Duodenal mucosa (tissue), 2 donors: ENCODE measurements around the gene IFNGR1.
A peak's percentile ranks its signal among the peaks of the same experiment; 100 is the strongest.

Experiments
- H3K27ac ChIP-seq: one replicate; pipeline ENCODE4 v1.7.0; 2013; ENCODE audit warnings: low read depth, low read length
- H3K27me3 ChIP-seq, 2 donors: one replicate each; pipeline ENCODE4 v1.7.0; 2013; ENCODE audit warnings: low read length in 2 of 2, control low read depth in 1 of 2; ENCODE audit not compliant: insufficient read depth in 2 of 2, control insufficient read depth in 1 of 2
- H3K36me3 ChIP-seq, 2 donors: one replicate each; pipeline ENCODE4 v1.7.0; 2013; ENCODE audit warnings: low read length in 2 of 2, control low read depth in 1 of 2; ENCODE audit not compliant: insufficient read depth in 2 of 2, control insufficient read depth in 1 of 2
- H3K4me1 ChIP-seq, 2 donors: one replicate each; pipeline ENCODE4 v1.7.0; 2013; ENCODE audit warnings: low read length in 2 of 2, control low read depth in 1 of 2; ENCODE audit not compliant: insufficient read depth in 2 of 2, control insufficient read depth in 1 of 2
- H3K4me3 ChIP-seq, 2 donors: one replicate each; pipeline ENCODE4 v1.7.0; 2013; ENCODE audit warnings: low read length in 2 of 2, low read depth in 1 of 2
- H3K9ac ChIP-seq, 2 donors: one replicate each; pipeline ENCODE4 v1.7.0; 2013; ENCODE audit warnings: low read length in 2 of 2, low read depth in 1 of 2
- H3K9me3 ChIP-seq, 2 donors: one replicate each; pipeline ENCODE4 v1.7.0; 2013; ENCODE audit warnings: low read length in 2 of 2, control low read depth in 1 of 2; ENCODE audit not compliant: control insufficient read depth in 1 of 2

IFNGR1 gene

DNA sequence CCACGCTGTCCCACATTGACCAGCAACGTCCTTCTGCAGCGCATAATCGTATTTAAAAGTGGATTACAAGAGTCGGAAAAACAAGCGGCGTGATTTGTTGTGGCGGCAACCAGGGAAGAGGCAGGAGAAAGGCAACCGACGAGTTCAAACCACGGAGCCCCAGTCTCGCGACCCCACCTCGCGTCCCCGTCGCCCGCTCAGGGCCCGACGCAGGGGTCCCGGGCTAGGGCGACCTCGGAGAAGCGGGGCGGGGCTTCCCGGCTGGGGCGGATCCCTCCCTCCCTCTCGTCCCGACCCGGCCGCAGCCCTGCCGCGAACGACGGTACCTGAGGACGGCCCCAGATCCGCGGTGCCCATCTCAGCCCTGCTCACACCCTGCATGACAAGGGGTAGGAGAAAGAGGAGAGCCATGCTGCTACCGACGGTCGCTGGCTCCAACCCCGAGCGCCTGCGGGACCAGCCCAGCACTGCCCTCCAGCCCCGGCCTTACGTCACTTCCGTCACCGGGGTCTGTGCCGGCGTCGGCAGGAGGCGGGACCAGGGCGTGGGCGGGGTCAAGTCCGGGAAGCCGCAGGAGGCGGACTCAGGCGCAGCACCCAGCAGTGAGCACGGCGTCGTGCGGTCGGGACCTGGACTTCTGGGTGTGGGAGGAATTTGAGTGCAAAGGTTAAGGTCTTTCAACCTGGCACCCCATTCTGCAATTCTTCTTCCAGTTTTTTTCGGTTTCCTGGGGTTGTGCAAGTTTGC is at the start of gene IFNGR1:
IFNGR1 (minus strand) TSS at position 469 of the 747 bp plus-strand sequence; CDS start at position 411, 58 bp downstream.
- Histone ChIP-seq H3K36me3 (no peaks in the 10 kb centered on the region), H3K27me3 (no peaks in the 10 kb centered on the region), H3K4me3 (peak within 1 kb of the TSS; percentile 88 to 93), H3K9me3 (no peaks in the 10 kb centered on the region), H3K9ac (peak within 1 kb of the TSS; percentile 97 to 99), H3K27ac (peak within 1 kb of the TSS; percentile 99), H3K4me1 (peaks cover 38 to 48% of the 10 kb centered on the region in 2 donors)

DNA sequence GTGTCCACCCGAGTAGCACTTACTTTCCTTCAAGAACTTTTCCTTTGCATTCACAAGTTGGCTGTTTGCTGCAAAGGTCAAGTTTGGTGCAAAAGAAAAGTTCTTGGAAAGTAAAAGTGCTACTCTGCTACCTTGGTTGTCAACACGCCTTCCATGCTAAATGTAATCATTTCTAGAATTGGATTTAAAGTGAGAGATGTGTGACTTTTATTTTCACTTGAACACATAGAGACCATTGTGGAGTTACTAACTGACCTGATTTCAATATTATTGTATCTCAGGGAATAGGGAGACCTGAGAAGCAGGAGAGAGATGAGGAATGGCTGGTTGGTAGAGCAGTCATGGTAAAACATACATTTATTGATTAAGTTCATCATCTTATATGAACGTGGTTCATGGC is 49.7 kb upstream of the IFNGR1 start:
- no peaks in the 10 kb centered on the region for H3K36me3 ChIP-seq
- H3K27ac ChIP-seq: no peak overlapping the region
- H3K4me3 ChIP-seq: no peak overlapping the region
- no peaks in the 10 kb centered on the region for H3K27me3 ChIP-seq
- H3K9me3 ChIP-seq: peaks cover 0 to 5% of the 10 kb centered on the region in 2 donors
- H3K9ac ChIP-seq: no peak overlapping the region
- peaks cover 4 to 17% of the 10 kb centered on the region in 2 donors for H3K4me1 ChIP-seq

DNA sequence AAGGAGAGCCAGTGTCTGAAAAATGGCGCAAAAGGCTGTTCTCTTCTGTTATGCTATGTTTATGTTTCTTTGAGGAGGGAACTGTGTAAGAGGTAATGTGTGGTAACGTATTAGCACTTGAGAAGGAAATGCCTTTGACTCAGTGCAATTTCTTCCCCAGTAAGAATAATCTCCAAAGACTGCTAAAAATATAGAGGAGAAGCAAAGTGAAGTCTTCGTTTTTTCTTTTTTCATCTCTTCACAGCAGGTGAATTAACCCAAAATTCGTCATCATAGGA is 47.1 kb upstream of the IFNGR1 start:
- H3K4me1 ChIP-seq: peaks cover 4 to 17% of the 10 kb centered on the region in 2 donors
- no peaks in the 10 kb centered on the region for H3K36me3 ChIP-seq
- H3K9ac ChIP-seq: no peak overlapping the region
- H3K9me3 ChIP-seq: peaks cover 0 to 5% of the 10 kb centered on the region in 2 donors
- no peak overlapping the region for H3K27ac ChIP-seq
- no peak overlapping the region for H3K4me3 ChIP-seq
- no peaks in the 10 kb centered on the region for H3K27me3 ChIP-seq

DNA sequence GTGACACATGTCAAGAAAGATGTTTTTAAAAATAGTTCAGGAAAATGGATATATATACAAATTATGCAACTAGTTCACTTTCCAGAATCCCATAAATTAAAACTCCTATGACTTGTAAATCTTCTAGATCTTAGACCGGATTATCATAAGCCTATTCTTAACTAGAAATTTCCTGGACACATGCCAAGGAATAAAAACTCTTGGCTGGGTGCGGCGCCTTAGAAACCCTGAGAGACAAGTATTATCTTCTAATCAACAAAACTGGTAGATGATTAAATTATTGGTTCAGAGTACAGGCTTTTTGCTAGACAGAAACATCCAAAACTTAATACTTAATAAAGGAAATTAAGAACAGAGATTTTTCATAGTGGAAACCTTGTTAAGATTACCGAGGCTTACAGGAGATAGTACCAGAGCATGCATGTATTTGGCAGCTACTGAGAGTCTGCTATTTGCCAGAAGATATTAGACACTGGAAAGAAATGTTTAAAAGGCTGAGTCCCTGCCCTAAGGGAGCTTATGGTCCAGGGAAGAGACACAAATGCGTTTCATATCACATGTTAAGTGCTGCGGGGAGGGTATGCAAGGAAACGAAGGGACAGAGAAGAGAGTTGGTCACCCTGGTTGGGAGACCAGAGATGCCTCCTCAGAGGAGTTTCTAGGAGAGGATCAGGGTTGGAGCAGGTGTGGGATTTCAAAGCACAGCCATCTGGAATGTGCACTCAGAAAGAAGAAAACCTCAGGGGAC is 46.5 kb upstream of the IFNGR1 start:
- Histone ChIP-seq H3K4me3 (no peak overlapping the region), H3K36me3 (no peaks in the 10 kb centered on the region), H3K27ac (no peak overlapping the region), H3K27me3 (no peaks in the 10 kb centered on the region), H3K4me1 (peaks cover 4 to 20% of the 10 kb centered on the region in 2 donors), H3K9ac (no peak overlapping the region), H3K9me3 (peaks cover 0 to 5% of the 10 kb centered on the region in 2 donors)

DNA sequence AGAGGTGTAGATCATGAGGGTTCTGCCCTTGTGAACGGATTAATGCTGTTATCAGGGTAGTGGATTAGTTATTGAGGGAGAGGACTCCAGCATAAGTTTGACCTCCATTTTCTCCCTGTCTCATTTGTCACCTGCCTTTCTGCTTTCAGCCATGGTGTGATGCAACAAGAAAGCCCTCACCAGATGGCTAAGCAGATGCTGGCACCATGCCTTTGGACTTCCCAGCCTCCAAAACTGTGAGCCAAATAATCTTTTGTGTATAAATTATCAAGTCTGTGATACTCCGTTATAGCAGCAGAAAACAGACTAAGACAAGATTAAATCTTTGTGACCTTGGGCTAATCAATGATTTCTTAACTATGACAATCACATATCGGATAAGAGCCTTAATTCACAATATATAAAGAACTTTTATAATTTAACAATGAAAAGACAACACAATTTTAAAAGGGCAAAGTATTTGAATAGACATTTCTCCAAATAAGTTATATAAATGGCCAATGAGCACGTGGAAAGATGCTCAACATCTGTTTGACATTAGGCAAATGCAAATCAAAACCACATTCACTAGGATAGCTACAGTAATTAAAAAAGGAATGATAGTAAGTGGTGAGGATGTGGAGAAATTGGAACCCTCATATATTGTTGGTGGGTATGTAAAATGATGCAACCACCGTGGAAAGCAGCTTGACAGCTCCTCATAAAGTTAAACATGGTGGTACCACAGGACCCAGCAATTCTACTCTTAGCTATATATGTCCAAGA is 45.3 kb upstream of the IFNGR1 start:
- Histone ChIP-seq H3K9ac (no peak overlapping the region), H3K36me3 (no peaks in the 10 kb centered on the region), H3K4me1 (peaks cover 4 to 20% of the 10 kb centered on the region in 2 donors), H3K9me3 (peaks cover 0 to 5% of the 10 kb centered on the region in 2 donors), H3K27ac (no peak overlapping the region), H3K27me3 (no peaks in the 10 kb centered on the region), H3K4me3 (no peak overlapping the region)

DNA sequence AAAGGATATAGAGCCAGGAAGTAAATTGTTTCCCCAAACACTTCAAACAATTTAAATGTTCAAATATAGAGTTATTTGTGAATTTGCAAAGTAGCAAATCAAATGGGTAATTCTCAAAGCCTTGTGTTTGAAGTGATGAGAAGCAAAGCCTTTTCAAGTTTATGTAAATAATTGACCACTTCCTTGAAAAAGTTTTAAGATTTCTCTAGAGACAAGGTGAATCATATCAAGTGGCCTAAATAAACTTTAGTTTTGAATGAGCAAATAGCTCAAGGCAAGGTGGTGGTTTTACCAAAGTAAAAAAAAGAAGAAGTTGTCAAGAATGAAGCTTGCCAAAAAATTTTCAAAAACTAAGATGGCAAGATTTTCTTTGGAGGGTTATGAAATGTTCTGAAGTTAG is 42.6 kb upstream of the IFNGR1 start:
- peaks cover 4 to 20% of the 10 kb centered on the region in 2 donors for H3K4me1 ChIP-seq
- H3K4me3 ChIP-seq: no peak overlapping the region
- no peak overlapping the region for H3K27ac ChIP-seq
- H3K9me3 ChIP-seq: peaks cover 0 to 5% of the 10 kb centered on the region in 2 donors
- no peak overlapping the region for H3K9ac ChIP-seq
- H3K27me3 ChIP-seq: no peaks in the 10 kb centered on the region
- H3K36me3 ChIP-seq: no peaks in the 10 kb centered on the region

DNA sequence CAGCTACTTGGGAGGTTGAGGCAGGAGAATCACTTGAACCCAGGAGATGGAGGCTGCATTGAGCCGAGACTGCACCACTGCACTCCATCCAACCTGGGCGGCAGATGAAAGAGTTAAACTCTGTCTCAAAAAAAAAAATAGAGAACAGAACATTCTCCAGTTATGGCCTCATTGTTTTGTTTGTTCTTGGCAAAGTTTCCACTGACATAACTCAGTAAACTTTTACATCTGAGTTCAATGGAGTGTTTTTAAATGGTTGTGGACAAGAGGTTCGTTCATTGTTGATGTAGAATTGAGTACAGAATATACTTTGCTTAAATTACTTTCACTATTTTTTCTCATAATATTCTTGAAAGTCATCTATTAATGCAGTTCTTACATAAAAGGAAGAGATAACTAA is 42.2 kb upstream of the IFNGR1 start:
- no peak overlapping the region for H3K4me3 ChIP-seq
- H3K4me1 ChIP-seq: peaks cover 4 to 18% of the 10 kb centered on the region in 2 donors
- H3K9me3 ChIP-seq: peaks cover 0 to 5% of the 10 kb centered on the region in 2 donors
- H3K9ac ChIP-seq: no peak overlapping the region
- H3K27me3 ChIP-seq: no peaks in the 10 kb centered on the region
- H3K27ac ChIP-seq: no peak overlapping the region
- no peaks in the 10 kb centered on the region for H3K36me3 ChIP-seq

DNA sequence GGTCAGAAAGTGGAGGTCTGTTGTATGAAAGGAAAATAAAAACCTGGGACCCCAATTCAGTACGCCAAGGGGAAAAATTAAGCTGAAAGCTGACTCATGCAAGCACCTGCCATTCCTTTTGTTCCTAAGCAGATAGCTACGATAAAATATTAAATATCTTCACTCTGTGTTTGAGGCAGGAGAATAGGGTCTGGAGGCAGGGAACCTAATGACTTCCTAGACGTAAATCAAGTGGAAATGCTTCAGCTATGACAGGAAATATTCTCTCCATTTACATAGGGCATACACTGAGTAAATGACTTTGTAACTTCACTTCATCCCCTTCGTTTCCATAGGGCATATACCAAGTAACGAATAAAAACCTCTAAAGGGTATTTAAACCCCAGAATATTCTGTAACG is 41.0 kb upstream of the IFNGR1 start:
- H3K27me3 ChIP-seq: no peaks in the 10 kb centered on the region
- no peaks in the 10 kb centered on the region for H3K36me3 ChIP-seq
- H3K4me3 ChIP-seq: no peak overlapping the region
- no peak overlapping the region for H3K27ac ChIP-seq
- peaks cover 0 to 9% of the 10 kb centered on the region in 2 donors for H3K4me1 ChIP-seq
- peaks cover 0 to 9% of the 10 kb centered on the region in 2 donors for H3K9me3 ChIP-seq
- no peak overlapping the region for H3K9ac ChIP-seq

DNA sequence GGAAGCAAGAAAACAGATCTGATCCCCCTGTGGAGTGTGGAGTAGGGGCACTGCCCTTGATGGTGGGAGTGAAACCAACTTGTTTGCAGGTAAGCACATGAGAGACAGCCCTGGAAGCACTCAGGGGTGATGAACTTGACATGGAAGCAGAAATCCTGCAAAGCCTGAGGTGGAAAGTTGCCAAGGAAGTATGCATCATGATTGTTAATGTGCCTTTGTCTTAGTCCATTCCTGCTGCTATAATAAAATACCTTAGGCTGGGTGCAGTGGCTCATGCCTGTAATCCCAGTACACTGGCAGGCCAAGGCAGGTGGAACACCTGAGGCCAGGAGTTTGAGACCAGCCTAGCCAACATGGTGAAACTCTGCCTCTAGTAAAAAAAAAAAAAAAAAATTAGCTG is 40.2 kb upstream of the IFNGR1 start:
- Histone ChIP-seq H3K27me3 (no peaks in the 10 kb centered on the region), H3K9ac (no peak overlapping the region), H3K9me3 (peaks cover 0 to 17% of the 10 kb centered on the region in 2 donors), H3K4me1 (peaks cover 0 to 9% of the 10 kb centered on the region in 2 donors), H3K4me3 (no peak overlapping the region), H3K36me3 (no peaks in the 10 kb centered on the region), H3K27ac (no peak overlapping the region)

DNA sequence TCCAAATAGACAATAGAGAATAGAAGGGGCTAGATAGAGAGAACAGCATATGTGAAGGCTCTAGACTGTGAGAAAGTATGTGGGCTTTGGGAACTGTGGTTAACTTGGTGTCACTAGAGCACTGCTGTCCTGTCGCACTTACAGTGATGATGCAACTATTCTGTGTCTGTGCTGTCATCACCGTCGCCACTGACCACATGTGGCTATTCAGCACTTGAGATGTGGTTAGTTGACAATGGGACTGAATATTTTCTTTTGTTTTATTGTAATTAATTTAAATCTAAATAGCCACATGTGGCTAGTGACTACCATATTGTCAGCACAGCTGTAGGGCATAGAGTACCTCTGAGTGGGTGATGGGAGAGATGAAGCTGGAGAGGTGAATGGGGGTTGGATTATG is 39.0 kb upstream of the IFNGR1 start:
- peaks cover 0 to 9% of the 10 kb centered on the region in 2 donors for H3K4me1 ChIP-seq
- no peaks in the 10 kb centered on the region for H3K36me3 ChIP-seq
- H3K4me3 ChIP-seq: no peak overlapping the region
- no peak overlapping the region for H3K27ac ChIP-seq
- peaks cover 3 to 15% of the 10 kb centered on the region in 2 donors for H3K9me3 ChIP-seq
- H3K9ac ChIP-seq: no peak overlapping the region
- no peaks in the 10 kb centered on the region for H3K27me3 ChIP-seq
